GM12873 (cell line): Measurements from ENCODE around the gene STEEP1.

Experiments
- CTCF ChIP-seq: IDR thresholded peaks from 2 replicates; pipeline ENCODE4 v1.5.1; 2012; ENCODE audit warnings: low read depth, mild to moderate bottlenecking, moderate library complexity, low read length, control low read depth; ENCODE audit not compliant: insufficient read depth; ENCODE audit errors: missing control alignments

The STEEP1 gene

GRCh38 chrX:119503484-119503861 is 61.7 kb downstream of the STEEP1 start:
- no peak for TF ChIP-seq CTCF

GRCh38 chrX:119502727-119503483 is 62.3 kb downstream of the STEEP1 start:
- no peak for TF ChIP-seq CTCF

GRCh38 chrX:119501511-119502148 is 63.6 kb downstream of the STEEP1 start:
- no peak for TF ChIP-seq CTCF

GRCh38 chrX:119500061-119500800 is 65.0 kb downstream of the STEEP1 start:
- no peak for TF ChIP-seq CTCF

- TF ChIP-seq CTCF: no peak
Measured at GRCh38 chrX:119497185-119497584, 68.0 kb downstream of the STEEP1 start.

- TF ChIP-seq CTCF: no peak
Measured at GRCh38 chrX:119495734-119496726, 69.2 kb downstream of the STEEP1 start.
